Activated CD4-positive, alpha-beta T cell treated with anti-CD3 and anti-CD28 coated beads, Interleukin-2, amount 10 ng/mL, durations not matched to agents 7 days and 5 days (primary cell): Measurements from ENCODE around the gene RHBDD3. TPM values are rescaled to one million over a fixed set of nuclear protein-coding genes. Genes with fewer than 3 reads are reported as not detected.

Experiments used
- CTCF ChIA-PET: fragments of 350-600 bp; sonication (Branson Sonifier 250); formaldehyde crosslinking; loops from one replicate; lab custom pipeline; 2021; ENCODE audit warnings: antibody characterized with exemption; lab: Charles Lee
- POLR2A ChIA-PET: fragments of 350-600 bp; sonication (Branson Sonifier 250); formaldehyde crosslinking; loops from one replicate; lab custom pipeline; 2021; ENCODE audit warnings: antibody characterized with exemption; lab: Charles Lee
- DNase-seq: peaks from one replicate; pipeline ENCODE4 v3.0.0-alpha.2; 2020
- H3K27ac Mint-ChIP-seq: one replicate; pipeline ENCODE4 v1.8.0; 2021; ENCODE audit warnings: mild to moderate bottlenecking, moderate library complexity, mixed read lengths
- H3K27me3 Mint-ChIP-seq: one replicate; pipeline ENCODE4 v1.8.0; 2021; ENCODE audit warnings: mixed read lengths
- H3K36me3 Mint-ChIP-seq: one replicate; pipeline ENCODE4 v1.8.0; 2021; ENCODE audit warnings: low read depth, mixed read lengths
- H3K4me1 Mint-ChIP-seq: one replicate; pipeline ENCODE4 v1.8.0; 2021; ENCODE audit warnings: mixed read lengths
- H3K4me3 Mint-ChIP-seq: one replicate; pipeline ENCODE4 v1.8.0; 2021; ENCODE audit warnings: mild to moderate bottlenecking, moderate library complexity, mixed read lengths
- H3K9me3 Mint-ChIP-seq: one replicate; pipeline ENCODE4 v1.8.0; 2021; ENCODE audit warnings: mixed read lengths
- total RNA-seq, 2 experiments: library from RNA; stranded (reverse); gene quantifications; one replicate each; pipeline ENCODE4 v1.2.3, GENCODE V29; 2021

The RHBDD3 gene
- total RNA-seq, result 10 to 100 TPM; 31.2 to 33.0 TPM

GRCh38 chr22:29267858-29268510, at the start of gene RHBDD3, which contains the start of gene EWSR1:
TSS of gene RHBDD3 (minus strand) at chr22:29267981. CDS start at chr22:29265626, 2,355 bp downstream.
TSS of gene EWSR1 (plus strand) at chr22:29268268. CDS start at chr22:29268337, 69 bp downstream.
- Mint-ChIP-seq H3K4me3 (peak within 1 kb of the TSS; percentile 82), H3K27me3 (no peaks in the 10 kb centered on the region), H3K9me3 (no peaks in the 10 kb centered on the region), H3K27ac (peak within 1 kb of the TSS; percentile 100), H3K4me1 (peaks cover 40% of the 10 kb centered on the region), H3K36me3 (peaks cover 49% of the 10 kb centered on the region)
- DNase-seq, result peak; percentile 94
- ChIA-PET POLR2A (no interaction called here), CTCF (interaction anchor here (0.6 kb wide), 1 partner anchor 1623 kb away, joined by 4 read pairs; no protein-coding TSS in a partner anchor)

- peaks cover 2% of the 10 kb centered on the region for H3K36me3 Mint-ChIP-seq
- peaks cover 45% of the 10 kb centered on the region for H3K27me3 Mint-ChIP-seq
- H3K9me3 Mint-ChIP-seq, result no peaks in the 10 kb centered on the region
- ChIA-PET POLR2A (no interaction called here), CTCF (interaction anchor here (0.6 kb wide), 2 partner anchors 181 to 223 kb away, joined by 3 read pairs; no protein-coding TSS in a partner anchor)
- no peak for DNase-seq
- H3K27ac Mint-ChIP-seq, result no peak overlapping the region
- H3K4me1 Mint-ChIP-seq, result peaks cover 13% of the 10 kb centered on the region
- peak overlapping the region; percentile 20 for H3K4me3 Mint-ChIP-seq
These were observed 48.5 kb upstream of the RHBDD3 start for GRCh38 chr22:29316141-29316828.

GRCh38 chr22:29315286-29316140, 47.7 kb upstream of the RHBDD3 start, which contains the start of gene RASL10A:
TSS of gene RASL10A (minus strand) at chr22:29315697. CDS start at chr22:29315246, 451 bp downstream.
- CTCF ChIA-PET, result no interaction called here
- Mint-ChIP-seq H3K4me1 (peaks cover 19% of the 10 kb centered on the region), H3K36me3 (peaks cover 2% of the 10 kb centered on the region), H3K27ac (peak within 1 kb of the TSS; percentile 73), H3K9me3 (no peaks in the 10 kb centered on the region), H3K27me3 (peaks cover 45% of the 10 kb centered on the region), H3K4me3 (peak within 1 kb of the TSS; percentile 20)
- POLR2A ChIA-PET, result no interaction called here
- no peak for DNase-seq

- ChIA-PET CTCF (interaction anchor here (2.2 to 3.8 kb wide), 2 partner anchors 12 to 49 kb away, joined by 7 to 24 read pairs; no protein-coding TSS in a partner anchor), POLR2A (no interaction called here)
- Mint-ChIP-seq H3K4me3 (peak overlapping the region; percentile 16), H3K4me1 (peaks cover 19% of the 10 kb centered on the region), H3K9me3 (no peaks in the 10 kb centered on the region), H3K27me3 (peaks cover 45% of the 10 kb centered on the region), H3K27ac (peak overlapping the region; percentile 73), H3K36me3 (peaks cover 2% of the 10 kb centered on the region)
- no peak for DNase-seq
These were observed 46.9 kb upstream of the RHBDD3 start for GRCh38 chr22:29314537-29315285.

- H3K27me3 Mint-ChIP-seq, result peaks cover 45% of the 10 kb centered on the region
- DNase-seq, result no peak
- no peak overlapping the region for H3K27ac Mint-ChIP-seq
- POLR2A ChIA-PET, result no interaction called here
- H3K4me3 Mint-ChIP-seq, result peak overlapping the region; percentile 16
- CTCF ChIA-PET, result interaction anchor here (1.2 to 3.8 kb wide), 4 partner anchors 11 to 50 kb away, joined by 3 to 24 read pairs (median 5); no protein-coding TSS in a partner anchor
- peaks cover 24% of the 10 kb centered on the region for H3K4me1 Mint-ChIP-seq
- no peaks in the 10 kb centered on the region for H3K9me3 Mint-ChIP-seq
- peaks cover 2% of the 10 kb centered on the region for H3K36me3 Mint-ChIP-seq
These were observed 46.0 kb upstream of the RHBDD3 start for GRCh38 chr22:29313576-29314466.

- H3K27ac Mint-ChIP-seq, result no peak overlapping the region
- POLR2A ChIA-PET, result no interaction called here
- peaks cover 30% of the 10 kb centered on the region for H3K4me1 Mint-ChIP-seq
- H3K9me3 Mint-ChIP-seq, result no peaks in the 10 kb centered on the region
- no peak for DNase-seq
- CTCF ChIA-PET, result interaction anchor here (0.6 to 3.8 kb wide), 8 partner anchors 10 to 567 kb away, joined by 3 to 24 read pairs (median 3); no protein-coding TSS in a partner anchor
- H3K36me3 Mint-ChIP-seq, result peaks cover 2% of the 10 kb centered on the region
- peaks cover 45% of the 10 kb centered on the region for H3K27me3 Mint-ChIP-seq
- no peak overlapping the region for H3K4me3 Mint-ChIP-seq
These were observed 45.4 kb upstream of the RHBDD3 start for GRCh38 chr22:29313126-29313575.

GRCh38 chr22:29312218-29313125, 44.7 kb upstream of the RHBDD3 start:
- Mint-ChIP-seq H3K27ac (no peak overlapping the region), H3K36me3 (peaks cover 2% of the 10 kb centered on the region), H3K4me1 (peaks cover 33% of the 10 kb centered on the region), H3K27me3 (peaks cover 47% of the 10 kb centered on the region), H3K9me3 (no peaks in the 10 kb centered on the region), H3K4me3 (no peak overlapping the region)
- DNase-seq, result no peak
- POLR2A ChIA-PET, result no interaction called here
- CTCF ChIA-PET, result interaction anchor here (0.6 to 3.8 kb wide), 9 partner anchors 10 to 567 kb away, joined by 3 to 24 read pairs (median 3); no protein-coding TSS in a partner anchor

GRCh38 chr22:29311464-29312217, 43.9 kb upstream of the RHBDD3 start:
- no peak for DNase-seq
- Mint-ChIP-seq H3K36me3 (peaks cover 2% of the 10 kb centered on the region), H3K4me3 (no peak overlapping the region), H3K9me3 (no peaks in the 10 kb centered on the region), H3K27ac (no peak overlapping the region), H3K4me1 (peaks cover 36% of the 10 kb centered on the region), H3K27me3 (peaks cover 41% of the 10 kb centered on the region)
- POLR2A ChIA-PET, result no interaction called here
- CTCF ChIA-PET, result interaction anchor here (0.6 to 3.8 kb wide), 4 partner anchors 9 to 293 kb away, joined by 3 to 24 read pairs (median 4); no protein-coding TSS in a partner anchor

- CTCF ChIA-PET, result interaction anchor here (0.6 to 3.8 kb wide), 3 partner anchors 8 to 26 kb away, joined by 3 to 24 read pairs (median 4); no protein-coding TSS in a partner anchor
- H3K36me3 Mint-ChIP-seq, result peaks cover 2% of the 10 kb centered on the region
- DNase-seq, result peak; percentile 56
These were observed 43.1 kb upstream of the RHBDD3 start for GRCh38 chr22:29310863-29311339.

More at GRCh38 chr22:29310863-29311339, 43.1 kb upstream of the RHBDD3 start:
- H3K27ac Mint-ChIP-seq, result no peak overlapping the region
- no peak overlapping the region for H3K4me3 Mint-ChIP-seq
- no peaks in the 10 kb centered on the region for H3K9me3 Mint-ChIP-seq
- peaks cover 39% of the 10 kb centered on the region for H3K27me3 Mint-ChIP-seq
- peaks cover 42% of the 10 kb centered on the region for H3K4me1 Mint-ChIP-seq
- POLR2A ChIA-PET, result no interaction called here
